HG02610 (cell line): ENCODE measurements around the gene RASGRP3.
A peak's percentile ranks its signal among the peaks of the same experiment; 100 is the strongest.

Experiments used
- ATAC-seq: cut with Tn5 transposase; IDR thresholded peaks from one replicate; pipeline ENCODE4 v1.9.1; 2021; ENCODE audit warnings: mild to moderate bottlenecking, moderate library complexity; ENCODE audit not compliant: unreplicated experiment

Gene RASGRP3

GRCh38 chr2:33489835-33490431 lies 13.5 kb downstream of the RASGRP3 start:
- ATAC-seq, result no peak

GRCh38 chr2:33491441-33492084 lies 15.1 kb downstream of the RASGRP3 start:
- ATAC-seq, result no peak

- no peak for ATAC-seq
These were observed 16.1 kb downstream of the RASGRP3 start for GRCh38 chr2:33492399-33493134.

GRCh38 chr2:33494155-33494779 lies 17.8 kb downstream of the RASGRP3 start:
- peak; percentile 61 for ATAC-seq

- ATAC-seq, result no peak
These were observed 18.6 kb downstream of the RASGRP3 start for GRCh38 chr2:33494877-33495641.

- no peak for ATAC-seq
These were observed 19.2 kb downstream of the RASGRP3 start for GRCh38 chr2:33495683-33496082.

- no peak for ATAC-seq
These were observed 19.7 kb downstream of the RASGRP3 start for GRCh38 chr2:33496150-33496549.

GRCh38 chr2:33496726-33497125 lies 20.3 kb downstream of the RASGRP3 start:
- ATAC-seq, result no peak

- peak; percentile 43 for ATAC-seq
These were observed 20.8 kb downstream of the RASGRP3 start for GRCh38 chr2:33497221-33497650.

- peak; percentile 35 for ATAC-seq
These were observed 22.0 kb downstream of the RASGRP3 start for GRCh38 chr2:33498291-33498956.

- ATAC-seq, result no peak
These were observed 23.7 kb downstream of the RASGRP3 start for GRCh38 chr2:33500177-33500576.

- no peak for ATAC-seq
These were observed 25.6 kb downstream of the RASGRP3 start for GRCh38 chr2:33502025-33502424.

- no peak for ATAC-seq
These were observed 26.6 kb downstream of the RASGRP3 start for GRCh38 chr2:33503002-33503401.

GRCh38 chr2:33505966-33506365 lies 29.5 kb downstream of the RASGRP3 start:
- no peak for ATAC-seq

GRCh38 chr2:33509908-33510585 lies 33.6 kb downstream of the RASGRP3 start:
- no peak for ATAC-seq

GRCh38 chr2:33510586-33510968 lies 34.1 kb downstream of the RASGRP3 start:
- no peak for ATAC-seq

GRCh38 chr2:33511141-33511540 lies 34.7 kb downstream of the RASGRP3 start:
- no peak for ATAC-seq

GRCh38 chr2:33512112-33512511 lies 35.7 kb downstream of the RASGRP3 start:
- ATAC-seq, result peak; percentile 54

GRCh38 chr2:33513480-33513879 lies 37.0 kb downstream of the RASGRP3 start:
- ATAC-seq, result no peak
